GM12891 (cell line): ENCODE results near the gene NEURL1B.

ENCODE experiments used
- PAX5 ChIP-seq: IDR thresholded peaks from 2 replicates; pipeline ENCODE4 v1.6.1; 2011; ENCODE audit warnings: low read length, moderate library complexity, mild to moderate bottlenecking; ENCODE audit not compliant: insufficient read depth, severe bottlenecking
- POLR2A ChIP-seq: IDR thresholded peaks from 2 replicates; pipeline ENCODE4 v1.6.1; 2011; ENCODE audit warnings: low read depth, low read length, control low read depth
- POLR2AphosphoS5 ChIP-seq: IDR thresholded peaks from 2 replicates; pipeline ENCODE4 v1.6.1; 2011; ENCODE audit warnings: low read depth, low read length, control low read depth
- SPI1 ChIP-seq: IDR thresholded peaks from 2 replicates; pipeline ENCODE4 v1.6.1; 2011; ENCODE audit warnings: low read depth, low read length, control low read depth
- TAF1 ChIP-seq: IDR thresholded peaks from 2 replicates; pipeline ENCODE4 v1.6.1; 2011; ENCODE audit warnings: low read depth, low read length, control low read depth

- TF ChIP-seq TAF1, result no peak
- no peak for TF ChIP-seq POLR2AphosphoS5
- no peak for TF ChIP-seq POLR2A
- no peak for TF ChIP-seq SPI1
- no peak for TF ChIP-seq PAX5
Observed at GRCh38 chr5:172612771-172613170, 28.3 kb upstream of the NEURL1B start.
